SU-DHL-6 (cell line): ENCODE measurements around the gene CENPC.

Experiments
- CTCF ChIP-seq: fragments of 200-600 bp; sonication (generic); IDR thresholded peaks from one replicate; pipeline ENCODE4 v1.5.1; 2017; ENCODE audit warnings: antibody characterized with exemption, mild to moderate bottlenecking, low read length, moderate library complexity; ENCODE audit not compliant: insufficient read depth, poor library complexity, severe bottlenecking
- EZH2phosphoT487 ChIP-seq: fragments of 200-600 bp; sonication (generic), shearing (Covaris generic); conservative IDR thresholded peaks from 2 replicates; pipeline ENCODE4 v1.6.1; 2018; ENCODE audit warnings: mild to moderate bottlenecking, antibody characterized with exemption, low read length, moderate library complexity, mixed read lengths

- TF ChIP-seq CTCF (no peak), EZH2phosphoT487 (no peak)
Observed at GRCh38 chr4:67573193-67573592, 27.9 kb upstream of the CENPC start.
